HepG2 (cell line): ENCODE results near the gene SPANXA2. TPM values are rescaled to one million over a fixed set of nuclear protein-coding genes. Genes with fewer than 3 reads are reported as not detected.
"Not testable (repeated sequence)": the region's sequence is repeated elsewhere in the genome, so short reads cannot be mapped to it uniquely, and the experiment has no call there.

Experiments
- ATAC-seq: fragments of 200-7000 bp; cut with Tn5 transposase; 3 replicates; pipeline ENCODE4 v1.9.1; 2020; ENCODE audit warnings: mild to moderate bottlenecking, moderate library complexity
- Bru-seq: library from RNA; stranded (reverse); fragments of 400-500 nt; gene quantifications from one replicate; lab custom pipeline; 2021; lab: Mats Ljungman, UMichigan
- BruChase-seq, 2 experiments: library from RNA; stranded (reverse); fragments of 400-500 nt; gene quantifications; one replicate each; lab custom pipeline; 2021; lab: Mats Ljungman, UMichigan
- BruUV-seq: library from RNA; stranded (reverse); fragments of 400-500 nt; replicated peaks from 2 replicates; lab custom pipeline; 2021; lab: Mats Ljungman, UMichigan
- CTCF ChIA-PET: fragments of 300-600 bp; formaldehyde crosslinking; extraction: SDS; loops from one replicate; lab custom pipeline; 2021; ENCODE audit warnings: low total read pairs, inconsistent platforms, low intra/inter-chr PET ratio; lab: Yijun Ruan, JAX
- POLR2A ChIA-PET: fragments of 350-600 bp; sonication (Branson Sonifier 250); formaldehyde crosslinking; loops from one replicate; lab custom pipeline; 2020; ENCODE audit warnings: antibody characterized with exemption, inconsistent platforms; lab: Yijun Ruan, JAX
- DNase-seq: peaks from one replicate; pipeline ENCODE4 v3.0.0-alpha.2; 2015; ENCODE audit warnings: low spot score
- FAIRE-seq: peaks from 3 replicates; lab custom pipeline; 2011; peaks lifted over from hg19 to GRCh38; lab: Jason Lieb, UNC
- H2AFZ ChIP-seq: one replicate; pipeline ENCODE4 v1.6.1; 2011; ENCODE audit warnings: low read length, inconsistent platforms
- H3K27ac ChIP-seq: fragments of 300-600 bp; 3 replicates; pipeline ENCODE4 v1.8.0; 2011; ENCODE audit warnings: mixed run types, mild to moderate bottlenecking, mixed read lengths, low read length, inconsistent platforms; ENCODE audit not compliant: insufficient read depth; ENCODE audit errors: extremely low read length
- H3K27me3 ChIP-seq, 2 experiments: fragments of 200-600 bp in 1 of 2; 2 replicates in 1 of 2; 3 replicates in 1 of 2; pipeline versions ENCODE4 v1.6.0 to v1.8.0; 2011; ENCODE audit warnings: low read length in 2 of 2, mild to moderate bottlenecking in 2 of 2, moderate library complexity in 2 of 2, inconsistent platforms in 1 of 2; ENCODE audit not compliant: insufficient read depth in 2 of 2, control insufficient read depth in 1 of 2
- H3K36me3 ChIP-seq, 2 experiments: fragments of 200-600 bp in 1 of 2; replicated peaks in 1 of 2; 2 replicates in 1 of 2; 3 replicates in 1 of 2; pipeline versions ENCODE4 v1.5.1 to v1.8.0; 2011; ENCODE audit warnings: low read length in 2 of 2, inconsistent platforms in 1 of 2; ENCODE audit not compliant: insufficient read depth in 2 of 2, control insufficient read depth in 1 of 2
- H3K4me1 ChIP-seq: 2 replicates; pipeline ENCODE4 v1.5.1; 2012; ENCODE audit warnings: low read length, inconsistent platforms; ENCODE audit not compliant: insufficient read depth
- H3K4me2 ChIP-seq: 2 replicates; pipeline ENCODE4 v1.6.0; 2011; ENCODE audit warnings: low read depth, low read length, inconsistent platforms
- H3K4me3 ChIP-seq, 3 experiments: fragments of 200-600 bp in 1 of 3; sonication (generic), shearing (Covaris generic) in 1 of 3; replicated peaks in 1 of 3; 2 replicates each; pipeline ENCODE4 v1.5.1; 2011 to 2016; ENCODE audit warnings: low read length in 3 of 3, inconsistent platforms in 2 of 3, low read depth in 2 of 3, mild to moderate bottlenecking in 2 of 3, control low read depth in 1 of 3, mixed read lengths in 1 of 3; ENCODE audit not compliant: insufficient read depth in 1 of 3
- H3K79me2 ChIP-seq: one replicate; pipeline ENCODE4 v1.6.1; 2011; ENCODE audit warnings: low read length, inconsistent platforms; ENCODE audit not compliant: insufficient read depth
- H3K9ac ChIP-seq: 2 replicates; pipeline ENCODE4 v1.6.0; 2011; ENCODE audit warnings: mild to moderate bottlenecking, low read depth, low read length, inconsistent platforms; ENCODE audit not compliant: insufficient read depth
- H3K9me3 ChIP-seq: 2 replicates; pipeline ENCODE4 v1.5.1; 2012; ENCODE audit warnings: mild to moderate bottlenecking, low read length
- H4K20me1 ChIP-seq: 2 replicates; pipeline ENCODE4 v1.6.0; 2011; ENCODE audit warnings: inconsistent platforms, mild to moderate bottlenecking, low read length, moderate library complexity; ENCODE audit not compliant: insufficient read depth
- WGBS: methylation state at CpG from one replicate; pipeline ENCODE4 v1.1.6; 2017; ENCODE audit warnings: low lambda C conversion rate; 5-methylcytosine and 5-hydroxymethylcytosine counted together
- in situ Hi-C: cut with HindIII; loops from 2 replicates; pipeline ENCODE4 v1.10.0; 2017; ENCODE audit warnings: low pct_unique_long_range_greater_than_20kb; ENCODE audit not compliant: extremely low pct_ligation_motif_present
- intact Hi-C: fragments of 100-400 bp; cut with micrococcal nuclease; formaldehyde crosslinking; loops from one replicate; pipeline ENCODE4 v1.10.0; 2022; ENCODE audit not compliant: unreplicated experiment
- long read RNA-seq, 2 experiments: library from RNA in 1 of 2; library from polyadenylated mRNA in 1 of 2; stranded (forward) in 1 of 2; unstranded in 1 of 2; transcript quantifications; one replicate each; pipeline ENCODE4 v2.0.0, GENCODE V29; 2019 to 2022
- polyA minus RNA-seq, 3 experiments: library from RNA; depleted of rRNA, polyadenylated mRNA; stranded (reverse); fragments of >200 nt; gene quantifications; 2 replicates each; pipeline ENCODE4 v1.2.3, GENCODE V29; 2011; ENCODE audit warnings: low replicate concordance in 1 of 3
- polyA plus RNA-seq, 8 experiments: library from polyadenylated mRNA; depleted of rRNA in 3 of 8; stranded (reverse) in 7 of 8; unstranded in 1 of 8; fragments of >200 nt; fragmentation: Illumina TruSeq in 4 of 8; extraction: Trizol in 4 of 8; gene quantifications; 2 replicates each; pipeline versions ENCODE4 v1.2.1 to v1.2.3, GENCODE V29; 2011 to 2016; ENCODE audit warnings: low read depth in 4 of 8, missing spikeins in 1 of 8, mixed read lengths in 1 of 8; ENCODE audit not compliant: insufficient read depth in 1 of 8
- total RNA-seq, 5 experiments: library from RNA; depleted of rRNA; stranded (reverse); fragments of >200 nt; fragmentation: Illumina TruSeq; extraction: Trizol; gene quantifications; 2 replicates each; pipeline ENCODE4 v1.2.3, GENCODE V29; 2016; ENCODE audit warnings: low read depth in 1 of 5

The SPANXA2 gene, protein sequence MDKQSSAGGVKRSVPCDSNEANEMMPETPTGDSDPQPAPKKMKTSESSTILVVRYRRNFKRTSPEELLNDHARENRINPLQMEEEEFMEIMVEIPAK
- total RNA-seq (2016; rRNA removed; fragmentation: Illumina TruSeq; extraction: Trizol) (not detected in 2 replicates), polyA plus RNA-seq (2011; rRNA removed) (not detected in 2 replicates), polyA minus RNA-seq (2011; rRNA and poly(A)+ RNA removed; ENCODE audit: low replicate concordance) (not detected in 2 replicates), Bru-seq, nascent RNA (not detected), BruChase-seq, experiment 1, labeled RNA remaining after a 6-hour chase (not detected), BruChase-seq, experiment 2, labeled RNA remaining after a 2-hour chase (not detected)
- not detected in 2 replicates for total RNA-seq (2016; cell fraction: cytosol; rRNA removed; fragmentation: Illumina TruSeq; extraction: Trizol; ENCODE audit: low read depth)
- not detected in 2 replicates for total RNA-seq (2016; cell fraction: insoluble cytoplasmic fraction; rRNA removed; fragmentation: Illumina TruSeq; extraction: Trizol)
- not detected in 2 replicates for total RNA-seq (2016; cell fraction: membrane; rRNA removed; fragmentation: Illumina TruSeq; extraction: Trizol)
- not detected in 2 replicates for total RNA-seq (2016; cell fraction: nucleus; rRNA removed; fragmentation: Illumina TruSeq; extraction: Trizol)
- not detected in 2 replicates for polyA plus RNA-seq (2011; cell fraction: cytosol; rRNA removed)
- polyA plus RNA-seq (2011; cell fraction: nucleus; rRNA removed), result not detected in 2 replicates
- polyA plus RNA-seq (2012), result not detected in 2 replicates
- polyA plus RNA-seq (2016; cell fraction: cytosol; fragmentation: Illumina TruSeq; extraction: Trizol; ENCODE audit: low read depth), result not detected in 2 replicates
- polyA plus RNA-seq (2016; cell fraction: insoluble cytoplasmic fraction; fragmentation: Illumina TruSeq; extraction: Trizol; ENCODE audit: low read depth), result not detected in 2 replicates
- polyA plus RNA-seq (2016; cell fraction: membrane; fragmentation: Illumina TruSeq; extraction: Trizol; ENCODE audit: low read depth), result not detected in 2 replicates
- not detected in 2 replicates for polyA plus RNA-seq (2016; cell fraction: nucleus; fragmentation: Illumina TruSeq; extraction: Trizol; ENCODE audit: insufficient read depth, low read depth)
- polyA minus RNA-seq (2011; cell fraction: cytosol; rRNA and poly(A)+ RNA removed), result not detected in 2 replicates
- polyA minus RNA-seq (2011; cell fraction: nucleus; rRNA and poly(A)+ RNA removed), result not detected in 2 replicates
- long read RNA-seq, experiment 1, result 0 reads
- long read RNA-seq, experiment 2, result 0 reads

DNA sequence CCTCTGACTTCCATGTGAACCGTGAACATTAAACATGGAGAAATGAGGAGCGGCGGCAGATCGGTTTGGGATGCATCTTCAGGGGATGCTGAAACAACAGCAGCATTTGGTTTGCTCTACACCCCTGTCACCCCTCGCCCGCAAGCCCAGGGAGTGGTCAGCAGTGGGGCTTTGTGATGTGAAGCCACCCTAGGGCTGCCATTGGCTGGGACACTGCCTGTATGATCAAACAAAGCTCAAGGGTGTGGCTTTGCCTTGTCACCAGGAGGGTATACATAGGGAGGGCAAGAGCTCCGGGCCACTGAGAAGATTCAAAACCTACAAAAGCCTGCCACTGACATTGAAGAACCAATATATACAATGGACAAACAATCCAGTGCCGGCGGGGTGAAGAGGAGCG, at the start of gene SPANXA2:
SPANXA2 (plus strand) TSS at position 301 of the 400 bp plus-strand sequence; CDS start at position 361, 60 bp downstream.
- H3K9me3 ChIP-seq, DNase-seq, FAIRE-seq, H3K9ac ChIP-seq, H3K36me3 ChIP-seq, H3K4me2 ChIP-seq, intact Hi-C loops, CTCF ChIA-PET, H3K27ac ChIP-seq, BruUV-seq, H3K4me3 ChIP-seq, POLR2A ChIA-PET, H3K79me2 ChIP-seq, in situ Hi-C loops, H3K4me1 ChIP-seq, H4K20me1 ChIP-seq, H3K27me3 ChIP-seq, ATAC-seq, H2AFZ ChIP-seq: not testable (repeated sequence)
- WGBS, result no CpG with 5 or more reads among the region's 10 CpGs

DNA sequence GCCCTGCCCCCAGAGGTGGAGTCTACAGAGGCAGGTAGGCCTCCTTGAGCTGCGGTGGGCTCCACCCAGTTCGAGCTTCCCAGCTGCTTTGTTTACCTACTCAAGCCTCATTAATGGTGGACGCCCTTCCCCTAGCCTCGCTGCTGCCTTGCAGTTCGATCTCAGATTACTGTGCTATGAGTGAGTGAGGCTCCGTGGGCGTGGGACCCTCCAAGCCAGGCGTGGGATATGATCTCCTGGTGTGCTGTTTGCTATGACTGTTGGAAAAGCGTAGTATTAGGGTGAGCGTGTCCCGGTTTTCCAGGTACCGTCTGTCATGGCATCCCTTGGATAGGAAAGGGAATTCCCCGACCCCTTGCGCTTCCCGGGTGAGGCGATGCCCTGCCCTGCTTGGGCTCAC, 47.0 kb upstream of the SPANXA2 start:
- no CpG with 5 or more reads among the region's 16 CpGs for WGBS
- CTCF ChIA-PET, H3K9ac ChIP-seq, H2AFZ ChIP-seq, BruUV-seq, H3K27ac ChIP-seq, DNase-seq, H3K27me3 ChIP-seq, H3K79me2 ChIP-seq, ATAC-seq, intact Hi-C loops, POLR2A ChIA-PET, H3K4me3 ChIP-seq, H4K20me1 ChIP-seq, FAIRE-seq, H3K4me1 ChIP-seq, H3K9me3 ChIP-seq, in situ Hi-C loops, H3K4me2 ChIP-seq, H3K36me3 ChIP-seq: not testable (repeated sequence)

DNA sequence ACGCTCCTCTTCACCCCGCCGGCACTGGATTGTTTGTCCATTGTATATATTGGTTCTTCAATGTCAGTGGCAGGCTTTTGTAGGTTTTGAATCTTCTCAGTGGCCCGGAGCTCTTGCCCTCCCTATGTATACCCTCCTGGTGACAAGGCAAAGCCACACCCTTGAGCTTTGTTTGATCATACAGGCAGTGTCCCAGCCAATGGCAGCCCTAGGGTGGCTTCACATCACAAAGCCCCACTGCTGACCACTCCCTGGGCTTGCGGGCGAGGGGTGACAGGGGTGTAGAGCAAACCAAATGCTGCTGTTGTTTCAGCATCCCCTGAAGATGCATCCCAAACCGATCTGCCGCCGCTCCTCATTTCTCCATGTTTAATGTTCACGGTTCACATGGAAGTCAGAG, 4.9 kb upstream of the SPANXA2 start, which contains the start of gene SPANXA1:
SPANXA1 (minus strand) TSS at position 101 of the 400 bp plus-strand sequence; CDS start at position 41, 60 bp downstream.
- H3K27me3 ChIP-seq, H3K4me2 ChIP-seq, H3K4me3 ChIP-seq, FAIRE-seq, H2AFZ ChIP-seq, CTCF ChIA-PET, DNase-seq, intact Hi-C loops, H3K9me3 ChIP-seq, H4K20me1 ChIP-seq, ATAC-seq, POLR2A ChIA-PET, H3K79me2 ChIP-seq, H3K36me3 ChIP-seq, H3K9ac ChIP-seq, BruUV-seq, in situ Hi-C loops, H3K4me1 ChIP-seq, H3K27ac ChIP-seq: not testable (repeated sequence)
- no CpG with 5 or more reads among the region's 10 CpGs for WGBS
